ENCODE data around the gene BCL11A.

The BCL11A gene

DNA sequence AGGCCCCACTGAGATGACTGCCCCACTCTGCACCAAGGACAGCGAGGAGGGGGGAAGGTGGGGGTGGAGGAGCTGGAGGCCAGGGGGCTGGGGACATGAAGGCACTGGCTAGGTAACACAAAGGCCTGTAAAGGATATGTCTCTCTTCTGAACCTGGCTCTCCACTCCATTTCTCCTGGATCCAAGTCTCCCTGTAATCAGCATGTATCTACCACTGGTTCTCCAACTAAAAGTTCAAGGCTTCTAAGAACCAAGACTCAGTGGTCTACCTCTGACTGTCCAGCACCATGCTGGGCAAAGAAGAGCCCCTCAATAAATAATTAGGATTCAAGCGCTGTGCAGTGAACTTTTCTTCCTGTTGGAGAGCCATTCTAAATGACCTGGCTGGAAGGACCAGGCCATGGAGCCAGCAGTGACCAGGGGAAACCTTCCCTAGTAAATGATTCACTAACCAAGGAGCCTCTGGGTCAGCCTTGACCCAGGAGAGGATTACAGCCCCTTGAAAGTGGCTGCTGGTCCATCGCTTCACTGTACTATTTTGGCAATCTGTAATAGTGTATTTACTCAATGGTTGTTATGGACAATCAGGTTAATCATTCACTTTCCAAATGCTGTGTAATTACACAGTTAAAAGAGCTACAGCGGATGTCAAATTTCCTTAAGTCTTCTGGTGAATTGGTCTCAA, 73.2 kb downstream of the BCL11A start:
- no peak for DNase-seq

GRCh38 chr2:60479226-60480088, 74.0 kb downstream of the BCL11A start:
- DNase-seq, result no peak

GRCh38 chr2:60478660-60479059, 74.8 kb downstream of the BCL11A start:
- DNase-seq, result no peak

DNA sequence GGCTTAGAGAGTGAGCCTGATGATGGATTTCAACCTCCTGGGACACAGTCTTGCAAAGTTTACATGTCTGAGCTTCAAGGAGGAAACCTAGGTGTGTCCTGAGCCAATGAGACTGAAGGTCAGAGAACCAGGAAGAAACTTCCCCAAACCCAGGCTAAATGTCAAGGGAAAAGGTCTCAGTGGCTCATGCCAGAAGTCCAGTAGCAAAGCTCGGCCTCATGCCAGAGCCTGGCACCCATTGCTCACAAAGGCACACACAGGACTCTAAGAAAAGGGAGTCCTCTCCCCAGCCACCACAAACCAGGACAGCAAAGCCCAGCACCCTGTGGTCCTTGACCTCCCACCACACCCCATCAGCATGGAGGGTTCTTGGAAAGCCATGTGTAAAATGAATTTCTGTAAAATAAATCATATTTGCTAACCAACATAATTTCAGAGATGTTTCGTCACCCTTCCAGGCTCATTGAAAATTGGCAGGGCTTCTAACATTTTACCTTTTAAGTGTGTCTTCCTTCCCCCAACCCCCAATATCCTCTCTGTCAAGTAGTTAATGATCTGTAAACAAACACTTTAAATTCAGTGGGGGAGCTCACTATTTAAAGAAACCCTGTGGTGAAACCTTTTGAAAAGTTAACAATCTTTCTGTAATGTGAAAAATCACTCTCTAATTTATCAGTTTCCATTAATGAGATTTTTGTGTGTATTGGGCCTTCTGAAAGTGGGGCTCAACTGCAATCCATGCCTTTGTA, 77.1 kb downstream of the BCL11A start:
- DNase-seq, result no peak

DNA sequence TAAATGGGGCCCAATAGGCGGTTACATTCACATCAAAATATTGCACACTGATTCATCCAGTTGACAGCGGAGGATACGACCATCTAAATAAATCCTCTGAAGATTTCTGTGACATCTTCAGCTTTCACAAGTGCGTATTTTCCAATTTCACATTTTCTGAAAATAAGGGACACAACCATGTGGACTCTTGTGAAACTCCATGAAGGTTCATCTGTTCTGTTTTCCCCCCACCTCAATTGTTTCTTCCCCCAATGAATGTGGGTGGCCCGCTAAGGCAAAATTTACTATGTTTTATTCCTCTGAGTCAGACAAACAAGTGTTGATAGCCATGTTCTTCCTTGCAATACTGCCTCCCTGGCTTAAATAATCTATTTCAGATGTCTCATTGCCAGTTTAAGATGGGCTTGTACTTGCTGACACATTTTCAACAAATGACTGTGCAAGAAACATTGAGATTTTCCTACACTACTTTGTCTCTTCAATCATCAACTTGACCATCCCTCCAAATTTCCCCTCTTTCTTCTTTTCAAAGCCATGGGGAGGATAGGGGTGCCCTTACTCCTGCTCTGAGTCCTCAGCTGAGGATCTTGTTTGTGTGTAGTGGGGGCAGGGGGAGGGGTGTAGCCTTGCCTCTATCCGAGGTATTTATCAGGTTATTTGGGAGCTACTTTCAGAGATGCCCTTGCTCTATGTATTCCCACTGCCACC, 78.2 kb downstream of the BCL11A start:
- no peak for DNase-seq

DNA sequence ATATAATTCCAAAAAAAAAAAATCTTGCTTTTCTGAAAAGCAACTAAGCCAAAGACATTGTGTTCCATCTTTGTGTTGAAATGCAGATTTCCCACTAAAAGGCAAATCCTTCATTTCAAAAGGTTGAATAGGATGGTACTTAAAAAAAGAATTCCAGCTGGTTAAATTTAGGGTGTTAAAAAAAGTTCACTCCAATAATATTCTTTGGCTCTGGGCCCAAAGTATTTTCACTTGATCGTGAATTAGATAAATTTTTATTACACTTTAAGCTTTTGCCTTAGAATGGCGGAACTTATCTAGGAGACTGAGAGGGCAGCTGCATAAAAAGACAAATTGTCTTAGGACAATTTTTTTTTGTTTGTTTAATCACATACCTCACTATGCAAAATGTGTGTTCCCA, 79.2 kb downstream of the BCL11A start:
- DNase-seq, result no peak

DNA sequence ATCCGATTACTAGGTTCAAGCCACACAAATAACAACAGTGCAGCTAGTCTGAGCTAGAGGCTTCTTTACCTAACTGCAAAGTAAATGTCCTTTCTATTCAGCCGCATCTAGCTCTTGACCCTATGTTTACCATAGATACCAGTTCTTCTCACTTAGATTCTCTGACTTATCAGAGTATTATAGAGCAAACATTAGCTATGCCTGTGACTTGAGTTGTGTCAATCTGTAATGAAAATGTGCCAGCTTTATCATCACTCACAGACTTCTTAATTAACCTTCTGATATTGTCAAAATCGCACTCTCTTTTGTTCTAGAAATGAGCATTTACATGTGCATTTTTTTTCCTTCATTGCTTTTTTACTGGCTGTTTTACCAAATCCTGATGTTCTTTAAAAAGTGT, 79.9 kb downstream of the BCL11A start:
- no peak for DNase-seq

- no peak for DNase-seq
Observed at GRCh38 chr2:60472663-60473289, 80.7 kb downstream of the BCL11A start.

- DNase-seq, result no peak
Observed at GRCh38 chr2:60472041-60472440, 81.4 kb downstream of the BCL11A start.

DNA sequence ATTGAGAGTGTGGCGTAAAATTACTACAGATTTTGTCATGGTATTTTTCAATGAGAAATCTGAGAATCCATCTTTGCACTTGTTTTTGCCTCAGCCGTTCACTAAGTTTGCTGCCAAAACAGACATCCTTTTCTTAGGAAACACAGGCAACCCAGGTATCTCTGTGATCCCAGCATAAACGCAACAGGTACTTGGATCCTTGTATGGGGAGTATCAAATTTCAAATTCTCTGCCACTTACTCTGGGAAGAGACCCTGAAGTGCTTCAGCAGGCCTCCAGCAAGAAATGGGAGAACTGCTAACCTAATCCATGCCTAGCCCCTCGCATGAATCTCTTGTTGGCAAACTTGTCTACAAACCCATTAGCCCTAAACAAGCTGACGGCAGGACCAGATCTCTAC, 83.1 kb downstream of the BCL11A start:
- DNase-seq, result no peak

- DNase-seq, result no peak
Observed at GRCh38 chr2:60469536-60470317, 83.7 kb downstream of the BCL11A start.

GRCh38 chr2:60468382-60469085, 84.9 kb downstream of the BCL11A start:
- no peak for DNase-seq

DNA sequence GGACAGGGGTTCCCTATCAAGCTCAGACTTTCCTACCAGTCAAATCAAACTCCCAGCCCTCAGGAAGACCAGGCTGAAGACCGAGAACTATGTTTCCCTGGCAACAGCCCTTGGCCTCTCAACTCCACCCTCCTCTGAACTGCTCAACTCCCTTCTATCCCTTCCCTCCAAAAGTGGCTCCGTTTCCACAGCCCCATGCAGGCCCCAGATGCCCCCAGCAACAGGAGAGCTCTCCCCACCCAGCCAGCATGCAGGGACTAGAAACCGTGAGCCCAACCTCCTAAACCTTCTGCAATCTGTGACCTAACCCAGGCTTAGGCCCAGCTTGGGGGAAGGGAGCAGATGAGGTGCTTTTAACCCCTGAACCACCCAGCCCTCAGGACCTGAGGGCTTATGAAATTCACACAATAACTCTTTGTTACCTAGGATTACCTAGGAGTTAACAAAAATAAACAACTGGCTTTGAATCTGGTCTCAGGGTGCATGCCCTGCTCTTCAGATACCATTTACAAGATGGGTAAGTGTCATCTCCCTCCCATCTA, 87.2 kb downstream of the BCL11A start:
- DNase-seq, result no peak

DNA sequence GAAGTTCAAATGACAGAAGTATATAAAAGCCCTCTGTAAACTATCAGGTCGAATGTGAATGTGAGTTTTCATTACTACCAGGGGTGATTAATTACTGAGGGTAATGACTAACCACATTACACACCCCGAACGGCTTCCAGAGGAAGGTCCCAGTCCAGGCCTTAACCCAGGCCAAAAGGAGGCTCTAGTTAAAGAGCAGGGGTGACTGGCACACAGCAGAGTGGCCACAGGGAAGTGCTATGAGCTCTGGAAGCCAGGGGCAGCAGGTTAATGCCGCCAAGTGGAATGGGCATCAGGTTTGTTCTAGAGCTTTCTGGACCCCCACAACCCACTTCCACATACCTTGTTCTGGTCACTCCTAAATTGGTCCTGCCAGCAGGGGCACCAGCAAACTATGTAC, 87.7 kb downstream of the BCL11A start:
- no peak for DNase-seq

DNA sequence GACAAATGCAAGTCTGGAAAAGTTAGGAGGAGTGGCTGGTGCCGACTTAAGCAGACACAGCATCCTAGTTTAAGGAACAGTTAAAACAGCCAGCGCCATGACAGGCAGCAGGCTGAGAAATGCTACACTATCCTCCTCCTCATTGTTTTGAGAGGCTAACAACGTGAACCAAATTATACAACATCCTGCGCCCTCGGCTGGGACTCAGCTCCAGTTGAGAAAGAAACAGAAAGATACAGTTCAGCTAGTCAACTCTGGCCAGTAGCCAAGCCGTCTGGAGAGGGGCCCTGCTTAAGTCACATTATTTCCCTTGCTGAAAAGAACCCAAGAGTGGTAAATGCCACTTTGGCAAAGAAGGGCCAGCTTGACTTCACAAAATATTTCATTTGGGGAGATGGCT, 90.2 kb downstream of the BCL11A start:
- DNase-seq, result no peak

GRCh38 chr2:60461421-60462108, 91.9 kb downstream of the BCL11A start:
- DNase-seq, result no peak

DNA sequence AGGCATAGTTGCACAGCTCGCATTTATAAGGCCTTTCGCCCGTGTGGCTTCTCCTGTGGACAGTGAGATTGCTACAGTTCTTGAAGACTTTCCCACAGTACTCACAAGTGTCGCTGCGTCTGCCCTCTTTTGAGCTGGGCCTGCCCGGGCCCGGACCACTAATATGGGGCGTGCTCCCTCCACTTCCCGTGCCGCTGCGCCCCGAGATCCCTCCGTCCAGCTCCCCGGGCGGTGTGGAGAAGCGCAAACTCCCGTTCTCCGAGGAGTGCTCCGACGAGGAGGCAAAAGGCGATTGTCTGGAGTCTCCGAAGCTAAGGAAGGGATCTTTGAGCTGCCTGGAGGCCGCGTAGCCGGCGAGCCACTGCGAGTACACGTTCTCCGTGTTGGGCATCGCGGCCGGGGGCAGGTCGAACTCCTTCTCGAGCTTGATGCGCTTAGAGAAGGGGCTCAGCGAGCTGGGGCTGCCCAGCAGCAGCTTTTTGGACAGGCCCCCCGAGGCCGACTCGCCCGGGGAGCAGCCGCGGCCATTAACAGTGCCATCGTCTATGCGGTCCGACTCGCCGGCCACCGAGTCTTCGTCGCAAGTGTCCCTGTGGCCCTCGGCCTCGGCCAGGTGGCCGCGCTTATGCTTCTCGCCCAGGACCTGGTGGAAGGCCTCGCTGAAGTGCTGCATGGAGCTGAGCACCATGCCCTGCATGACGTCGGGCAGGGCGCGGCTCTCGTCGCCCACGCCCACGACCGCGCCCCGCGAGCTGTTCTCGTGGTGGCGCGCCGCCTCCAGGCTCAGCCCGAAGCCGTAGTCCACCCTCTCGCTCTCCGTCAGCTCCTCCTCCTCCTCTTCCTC, 92.7 kb downstream of the BCL11A start:
- no peak for DNase-seq

- DNase-seq, result no peak
Observed at GRCh38 chr2:60459851-60460250, 93.6 kb downstream of the BCL11A start.

GRCh38 chr2:60456115-60456770, 97.2 kb downstream of the BCL11A start:
- no peak for DNase-seq

All from AML-193 (cell line).